Liver (tissue), 9 donors: Measurements from ENCODE around the gene SNRK. TPM values are rescaled to one million over a fixed set of nuclear protein-coding genes. Genes with fewer than 3 reads are reported as not detected.
A peak's percentile ranks its signal among the peaks of the same experiment; 100 is the strongest.

Experiments used
- DNase-seq: peaks from one replicate; pipeline ENCODE4 v3.0.0-alpha.2; 2017; ENCODE audit warnings: low spot score
- H3K27ac ChIP-seq, 2 donors: one replicate each; pipeline ENCODE4 v1.7.0; 2013; ENCODE audit warnings: inconsistent platforms in 2 of 2, low read length in 2 of 2, control low read depth in 1 of 2, low read depth in 1 of 2, mild to moderate bottlenecking in 1 of 2
- H3K27me3 ChIP-seq, 4 donors: one replicate each; pipeline versions ENCODE4 v1.6.1 to v1.7.0; 2013; ENCODE audit warnings: low read length in 3 of 4, inconsistent platforms in 1 of 4, mild to moderate bottlenecking in 1 of 4, moderate library complexity in 1 of 4; ENCODE audit not compliant: control insufficient read depth in 4 of 4, insufficient read depth in 4 of 4
- H3K36me3 ChIP-seq, 4 donors: one replicate each; pipeline versions ENCODE4 v1.6.1 to v1.7.0; 2013; ENCODE audit warnings: low read length in 3 of 4, mild to moderate bottlenecking in 3 of 4, low read depth in 1 of 4, moderate library complexity in 1 of 4; ENCODE audit not compliant: control insufficient read depth in 4 of 4, insufficient read depth in 3 of 4
- H3K4me1 ChIP-seq, 4 donors: one replicate each; pipeline versions ENCODE4 v1.6.1 to v1.7.0; 2013; ENCODE audit warnings: low read length in 3 of 4, mild to moderate bottlenecking in 3 of 4, moderate library complexity in 1 of 4; ENCODE audit not compliant: control insufficient read depth in 4 of 4, insufficient read depth in 4 of 4
- H3K4me3 ChIP-seq, 3 donors: one replicate each; pipeline versions ENCODE4 v1.6.1 to v1.7.0; 2013; ENCODE audit warnings: low read length in 3 of 3, control low read depth in 1 of 3, low read depth in 1 of 3, mild to moderate bottlenecking in 1 of 3
- H3K9ac ChIP-seq, 2 donors: one replicate each; pipeline ENCODE4 v1.7.0; 2013; ENCODE audit warnings: low read length in 2 of 2, mild to moderate bottlenecking in 2 of 2, moderate library complexity in 2 of 2, control low read depth in 1 of 2, low read depth in 1 of 2
- H3K9me3 ChIP-seq, 4 donors: one replicate each; pipeline versions ENCODE4 v1.6.1 to v1.7.0; 2013; ENCODE audit warnings: low read length in 3 of 4; ENCODE audit not compliant: control insufficient read depth in 4 of 4
- FOXA1 ChIP-seq: IDR thresholded peaks from 2 replicates; pipeline ENCODE4 v1.6.1; 2016; ENCODE audit warnings: antibody characterized with exemption
- GABPA ChIP-seq, 2 donors: IDR thresholded peaks in 1 of 2; conservative IDR thresholded peaks in 1 of 2; 2 replicates each; pipeline ENCODE4 v1.6.1; 2016; ENCODE audit warnings: antibody characterized with exemption in 2 of 2, mild to moderate bottlenecking in 1 of 2, moderate library complexity in 1 of 2
- HNF4A ChIP-seq, 2 donors: conservative IDR thresholded peaks; 2 replicates each; pipeline ENCODE4 v1.6.1; 2016; ENCODE audit warnings: antibody characterized with exemption in 2 of 2, mild to moderate bottlenecking in 2 of 2
- HNF4G ChIP-seq: IDR thresholded peaks from 2 replicates; pipeline ENCODE4 v1.6.1; 2016; ENCODE audit warnings: antibody characterized with exemption
- JUND ChIP-seq, 2 donors: IDR thresholded peaks; 2 replicates each; pipeline ENCODE4 v1.6.1; 2016; ENCODE audit warnings: antibody characterized with exemption in 2 of 2
- NR2F2 ChIP-seq: IDR thresholded peaks from 2 replicates; pipeline ENCODE4 v1.6.1; 2016; ENCODE audit warnings: antibody characterized with exemption
- RAD21 ChIP-seq, 2 donors: IDR thresholded peaks; 2 replicates each; pipeline ENCODE4 v1.6.1; 2016; ENCODE audit warnings: antibody characterized with exemption in 2 of 2, mild to moderate bottlenecking in 2 of 2
- RXRA ChIP-seq, 2 donors: IDR thresholded peaks; 2 replicates each; pipeline ENCODE4 v1.6.1; 2017 to 2018; ENCODE audit warnings: antibody characterized with exemption in 2 of 2, mild to moderate bottlenecking in 1 of 2
- SP1 ChIP-seq: IDR thresholded peaks from 2 replicates; pipeline ENCODE4 v1.6.1; 2018; ENCODE audit warnings: antibody characterized with exemption, mild to moderate bottlenecking
- TAF1 ChIP-seq: conservative IDR thresholded peaks from 2 replicates; pipeline ENCODE4 v1.6.1; 2016; ENCODE audit warnings: antibody characterized with exemption, mild to moderate bottlenecking
- WGBS: extraction: QIAGEN DNeasy Blood & Tissue Kit; methylation state at CpG from one replicate; pipeline ENCODE4 v1.1.7; 2013; 5-methylcytosine and 5-hydroxymethylcytosine counted together
- polyA plus RNA-seq, 2 donors: library from polyadenylated mRNA; stranded (reverse) in 1 of 2; unstranded in 1 of 2; fragments of 200-250 nt in 1 of 2; fragments of >200 nt in 1 of 2; fragmentation: Nextera tagmentation in 1 of 2; extraction: Ambion mirVana in 1 of 2; gene quantifications; one replicate each; pipeline versions ENCODE4 v1.2.1 to v1.2.3, GENCODE V29; 2013 to 2015
- total RNA-seq, 2 donors: library from RNA; depleted of rRNA; stranded (reverse); fragments of >200 nt; gene quantifications; one replicate each; pipeline ENCODE4 v1.2.3, GENCODE V29; 2014
- TF ChIP-seq, protein P1 (sequence below): IDR thresholded peaks from 2 replicates; pipeline ENCODE4 v1.6.1; 2016; ENCODE audit warnings: antibody characterized with exemption
- TF ChIP-seq, protein P2 (sequence below): IDR thresholded peaks from 2 replicates; pipeline ENCODE4 v1.6.1; 2016; ENCODE audit warnings: antibody characterized with exemption
- TF ChIP-seq, protein P3 (sequence below): IDR thresholded peaks from 2 replicates; pipeline ENCODE4 v1.6.1; 2016; ENCODE audit warnings: antibody characterized with exemption, mild to moderate bottlenecking
- TF ChIP-seq, protein P4 (sequence below): fragments of 150-350 bp; IDR thresholded peaks from 2 replicates; pipeline ENCODE4 v1.5.1; 2017; ENCODE audit warnings: improper control_type of control experiment, low read depth, low read length; ENCODE audit not compliant: missing input control
- TF ChIP-seq, protein P5 (sequence below): IDR thresholded peaks from 2 replicates; pipeline ENCODE4 v1.6.1; 2016; ENCODE audit warnings: antibody characterized with exemption
- donor health status: healthy.
- donor health status: healthy.
- donor health status: healthy.
- donor health status: healthy.
- donor health status: healthy.

SNRK gene
- total and polyA plus RNA-seq, 4 donors: 5.8 to 28.5 (median 14.6) TPM

DNA sequence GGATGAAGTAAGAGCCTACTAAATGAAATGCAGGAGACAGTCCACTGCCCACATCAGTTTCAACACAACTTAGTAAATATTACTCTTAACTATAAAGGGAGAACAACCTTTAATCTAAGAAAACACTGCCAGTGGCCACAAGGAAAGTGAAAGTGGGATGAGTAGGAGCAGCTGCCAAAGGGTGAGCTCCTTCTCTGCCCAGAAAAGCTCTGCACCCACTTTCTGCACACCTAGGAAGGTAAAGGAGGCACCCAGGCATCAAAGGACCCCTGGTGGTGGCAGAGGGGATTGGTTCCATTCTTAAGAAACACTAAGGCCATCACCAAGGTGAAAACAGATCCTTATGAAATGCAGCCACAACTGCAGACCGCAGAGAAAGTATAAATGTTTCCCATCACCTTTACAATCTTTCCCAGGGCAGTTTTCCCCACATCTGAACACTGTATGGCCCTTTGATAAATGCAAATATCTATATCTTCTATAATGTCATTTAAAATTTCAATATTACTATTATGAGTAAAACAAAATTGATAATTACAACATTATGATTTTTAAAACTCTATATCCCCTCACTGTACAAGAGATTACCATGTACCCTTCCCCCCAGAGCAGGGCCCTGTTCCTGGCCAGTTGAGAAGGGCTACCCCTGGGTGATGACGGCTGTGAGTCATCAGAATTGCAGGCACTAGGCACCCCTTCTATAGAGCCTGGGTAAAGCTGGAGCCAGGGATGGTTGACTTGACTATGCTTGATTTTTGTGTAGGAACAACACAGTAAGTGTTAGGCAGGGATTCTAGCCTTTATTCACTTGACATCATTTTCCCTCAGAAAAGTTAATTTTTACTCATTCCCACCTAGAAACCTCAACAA, 92.0 kb downstream of the SNRK start (continued):
- TF ChIP-seq, protein P1, sequence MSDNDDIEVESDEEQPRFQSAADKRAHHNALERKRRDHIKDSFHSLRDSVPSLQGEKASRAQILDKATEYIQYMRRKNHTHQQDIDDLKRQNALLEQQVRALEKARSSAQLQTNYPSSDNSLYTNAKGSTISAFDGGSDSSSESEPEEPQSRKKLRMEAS: peak; percentile 21
- TF ChIP-seq HNF4A (conservative IDR thresholded peaks at IDR 0.05): peak; percentile 58 to 62

DNA sequence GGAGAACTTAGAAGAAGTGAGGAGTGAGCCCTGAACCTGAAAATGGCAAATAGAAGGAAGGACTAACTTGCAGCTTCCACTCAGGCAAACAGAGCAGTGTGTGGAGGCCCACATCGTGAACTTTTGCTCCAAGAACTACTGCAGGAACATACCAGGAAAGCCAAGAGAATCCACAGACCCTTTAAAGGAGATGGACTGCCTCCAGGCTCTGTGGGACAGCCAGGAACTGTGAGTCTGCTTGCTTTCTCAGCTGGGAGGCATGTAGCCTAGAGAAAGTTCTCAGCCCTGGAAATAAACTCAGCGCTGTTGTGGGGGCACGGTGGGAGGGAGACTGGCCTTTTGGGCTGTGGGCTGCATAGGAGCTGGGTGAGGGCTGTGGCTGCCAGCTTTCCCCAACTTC, 93.0 kb downstream of the SNRK start:
- H3K9me3 ChIP-seq: no peaks in the 10 kb centered on the region
- H3K27ac ChIP-seq: no peak overlapping the region
- H3K4me3 ChIP-seq: no peak overlapping the region
- H3K4me1 ChIP-seq: peaks cover 2 to 20% (median 16%) of the 10 kb centered on the region in 4 donors
- DNase-seq: no peak
- no peaks in the 10 kb centered on the region for H3K36me3 ChIP-seq
- H3K27me3 ChIP-seq: no peaks in the 10 kb centered on the region
- no peak overlapping the region for H3K9ac ChIP-seq
- 83% methylated on average over 3 of the region's 3 CpGs for WGBS
- TF ChIP-seq, protein P1: no peak
- TF ChIP-seq, protein P2, sequence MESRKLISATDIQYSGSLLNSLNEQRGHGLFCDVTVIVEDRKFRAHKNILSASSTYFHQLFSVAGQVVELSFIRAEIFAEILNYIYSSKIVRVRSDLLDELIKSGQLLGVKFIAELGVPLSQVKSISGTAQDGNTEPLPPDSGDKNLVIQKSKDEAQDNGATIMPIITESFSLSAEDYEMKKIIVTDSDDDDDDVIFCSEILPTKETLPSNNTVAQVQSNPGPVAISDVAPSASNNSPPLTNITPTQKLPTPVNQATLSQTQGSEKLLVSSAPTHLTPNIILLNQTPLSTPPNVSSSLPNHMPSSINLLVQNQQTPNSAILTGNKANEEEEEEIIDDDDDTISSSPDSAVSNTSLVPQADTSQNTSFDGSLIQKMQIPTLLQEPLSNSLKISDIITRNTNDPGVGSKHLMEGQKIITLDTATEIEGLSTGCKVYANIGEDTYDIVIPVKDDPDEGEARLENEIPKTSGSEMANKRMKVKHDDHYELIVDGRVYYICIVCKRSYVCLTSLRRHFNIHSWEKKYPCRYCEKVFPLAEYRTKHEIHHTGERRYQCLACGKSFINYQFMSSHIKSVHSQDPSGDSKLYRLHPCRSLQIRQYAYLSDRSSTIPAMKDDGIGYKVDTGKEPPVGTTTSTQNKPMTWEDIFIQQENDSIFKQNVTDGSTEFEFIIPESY: no peak
- TF ChIP-seq GABPA (IDR thresholded peaks at IDR 0.05 in 1 of 2, conservative IDR thresholded peaks at IDR 0.05 in 1 of 2): no peak
- no peak for TF ChIP-seq FOXA1
- peak; percentile 9 to 19 for TF ChIP-seq RXRA (IDR thresholded peaks at IDR 0.05)
- peak; percentile 48 for TF ChIP-seq NR2F2
- peak; percentile 26 for TF ChIP-seq SP1
- no peak for TF ChIP-seq HNF4G
- TF ChIP-seq JUND (IDR thresholded peaks at IDR 0.05): no peak
- peak in 1 of 2 donors; percentile 29 for TF ChIP-seq RAD21 (IDR thresholded peaks at IDR 0.05)
- TF ChIP-seq, protein P3, sequence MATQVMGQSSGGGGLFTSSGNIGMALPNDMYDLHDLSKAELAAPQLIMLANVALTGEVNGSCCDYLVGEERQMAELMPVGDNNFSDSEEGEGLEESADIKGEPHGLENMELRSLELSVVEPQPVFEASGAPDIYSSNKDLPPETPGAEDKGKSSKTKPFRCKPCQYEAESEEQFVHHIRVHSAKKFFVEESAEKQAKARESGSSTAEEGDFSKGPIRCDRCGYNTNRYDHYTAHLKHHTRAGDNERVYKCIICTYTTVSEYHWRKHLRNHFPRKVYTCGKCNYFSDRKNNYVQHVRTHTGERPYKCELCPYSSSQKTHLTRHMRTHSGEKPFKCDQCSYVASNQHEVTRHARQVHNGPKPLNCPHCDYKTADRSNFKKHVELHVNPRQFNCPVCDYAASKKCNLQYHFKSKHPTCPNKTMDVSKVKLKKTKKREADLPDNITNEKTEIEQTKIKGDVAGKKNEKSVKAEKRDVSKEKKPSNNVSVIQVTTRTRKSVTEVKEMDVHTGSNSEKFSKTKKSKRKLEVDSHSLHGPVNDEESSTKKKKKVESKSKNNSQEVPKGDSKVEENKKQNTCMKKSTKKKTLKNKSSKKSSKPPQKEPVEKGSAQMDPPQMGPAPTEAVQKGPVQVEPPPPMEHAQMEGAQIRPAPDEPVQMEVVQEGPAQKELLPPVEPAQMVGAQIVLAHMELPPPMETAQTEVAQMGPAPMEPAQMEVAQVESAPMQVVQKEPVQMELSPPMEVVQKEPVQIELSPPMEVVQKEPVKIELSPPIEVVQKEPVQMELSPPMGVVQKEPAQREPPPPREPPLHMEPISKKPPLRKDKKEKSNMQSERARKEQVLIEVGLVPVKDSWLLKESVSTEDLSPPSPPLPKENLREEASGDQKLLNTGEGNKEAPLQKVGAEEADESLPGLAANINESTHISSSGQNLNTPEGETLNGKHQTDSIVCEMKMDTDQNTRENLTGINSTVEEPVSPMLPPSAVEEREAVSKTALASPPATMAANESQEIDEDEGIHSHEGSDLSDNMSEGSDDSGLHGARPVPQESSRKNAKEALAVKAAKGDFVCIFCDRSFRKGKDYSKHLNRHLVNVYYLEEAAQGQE: no peak

DNA sequence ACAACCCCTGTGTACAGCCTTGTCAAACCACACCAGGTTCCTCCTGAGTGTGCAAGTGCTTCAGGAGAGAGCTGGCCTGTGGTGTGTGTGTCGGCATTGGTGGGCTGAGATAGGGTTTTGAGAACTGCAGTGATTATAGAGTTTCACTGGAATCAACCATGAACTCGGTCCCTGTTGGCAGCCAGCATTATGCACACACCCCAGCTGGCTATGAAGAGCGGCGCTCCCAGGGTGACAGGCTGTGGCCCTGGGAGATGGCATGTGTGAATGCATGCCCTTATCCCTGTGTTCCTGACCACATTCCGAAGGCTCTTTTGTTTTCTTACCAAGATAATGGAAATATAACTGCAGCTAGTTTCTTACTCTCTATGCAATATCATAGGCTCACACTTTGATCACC, 101.8 kb downstream of the SNRK start:
- WGBS: 85% methylated on average over 5 of the region's 5 CpGs
- H3K9me3 ChIP-seq: no peaks in the 10 kb centered on the region
- no peak overlapping the region for H3K9ac ChIP-seq
- H3K27me3 ChIP-seq: no peaks in the 10 kb centered on the region
- H3K27ac ChIP-seq: peak overlapping the region in 1 of 2 donors; percentile 36
- no peaks in the 10 kb centered on the region for H3K36me3 ChIP-seq
- peaks cover 6 to 19% (median 12%) of the 10 kb centered on the region in 4 donors for H3K4me1 ChIP-seq
- DNase-seq: no peak
- H3K4me3 ChIP-seq: no peak overlapping the region
- TF ChIP-seq GABPA (IDR thresholded peaks at IDR 0.05 in 1 of 2, conservative IDR thresholded peaks at IDR 0.05 in 1 of 2) (no peak), RAD21 (IDR thresholded peaks at IDR 0.05) (no peak), RXRA (IDR thresholded peaks at IDR 0.05) (no peak), HNF4A (conservative IDR thresholded peaks at IDR 0.05) (no peak), FOXA1 (no peak), JUND (IDR thresholded peaks at IDR 0.05) (no peak), TAF1 (no peak), HNF4G (no peak), SP1 (no peak)
- TF ChIP-seq, protein P1: no peak
- TF ChIP-seq, protein P4, sequence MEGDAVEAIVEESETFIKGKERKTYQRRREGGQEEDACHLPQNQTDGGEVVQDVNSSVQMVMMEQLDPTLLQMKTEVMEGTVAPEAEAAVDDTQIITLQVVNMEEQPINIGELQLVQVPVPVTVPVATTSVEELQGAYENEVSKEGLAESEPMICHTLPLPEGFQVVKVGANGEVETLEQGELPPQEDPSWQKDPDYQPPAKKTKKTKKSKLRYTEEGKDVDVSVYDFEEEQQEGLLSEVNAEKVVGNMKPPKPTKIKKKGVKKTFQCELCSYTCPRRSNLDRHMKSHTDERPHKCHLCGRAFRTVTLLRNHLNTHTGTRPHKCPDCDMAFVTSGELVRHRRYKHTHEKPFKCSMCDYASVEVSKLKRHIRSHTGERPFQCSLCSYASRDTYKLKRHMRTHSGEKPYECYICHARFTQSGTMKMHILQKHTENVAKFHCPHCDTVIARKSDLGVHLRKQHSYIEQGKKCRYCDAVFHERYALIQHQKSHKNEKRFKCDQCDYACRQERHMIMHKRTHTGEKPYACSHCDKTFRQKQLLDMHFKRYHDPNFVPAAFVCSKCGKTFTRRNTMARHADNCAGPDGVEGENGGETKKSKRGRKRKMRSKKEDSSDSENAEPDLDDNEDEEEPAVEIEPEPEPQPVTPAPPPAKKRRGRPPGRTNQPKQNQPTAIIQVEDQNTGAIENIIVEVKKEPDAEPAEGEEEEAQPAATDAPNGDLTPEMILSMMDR: no peak
- TF ChIP-seq, protein P5, sequence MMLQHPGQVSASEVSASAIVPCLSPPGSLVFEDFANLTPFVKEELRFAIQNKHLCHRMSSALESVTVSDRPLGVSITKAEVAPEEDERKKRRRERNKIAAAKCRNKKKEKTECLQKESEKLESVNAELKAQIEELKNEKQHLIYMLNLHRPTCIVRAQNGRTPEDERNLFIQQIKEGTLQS: no peak
- TF ChIP-seq, protein P3: no peak
